Keratinocyte (primary cell): ENCODE results near the gene CAPZB. TPM values are rescaled to one million over a fixed set of nuclear protein-coding genes. Genes with fewer than 3 reads are reported as not detected.

Experiments
- DNase-seq: peaks from one replicate; pipeline ENCODE4 v3.0.0-alpha.2; 2011; ENCODE audit warnings: low read depth, missing footprints, low spot score
- FAIRE-seq: peaks from 2 replicates; lab custom pipeline; 2011; peaks lifted over from hg19 to GRCh38; lab: Jason Lieb, UNC
- H2AFZ ChIP-seq: 2 replicates; pipeline ENCODE4 v1.6.0; 2012; ENCODE audit warnings: low read length, control low read depth, inconsistent platforms; ENCODE audit not compliant: control insufficient read depth
- H3K27ac ChIP-seq: 2 replicates; pipeline ENCODE4 v1.5.1; 2011; ENCODE audit warnings: low read length; ENCODE audit not compliant: control insufficient read depth, insufficient read depth
- H3K27me3 ChIP-seq: 3 replicates; pipeline ENCODE4 v1.6.0; 2011; ENCODE audit warnings: low read length; ENCODE audit not compliant: control insufficient read depth, insufficient read depth; ENCODE audit errors: extremely low read depth
- H3K36me3 ChIP-seq, 2 experiments: 2 replicates in 1 of 2; 3 replicates in 1 of 2; pipeline ENCODE4 v1.5.1; 2011; ENCODE audit warnings: low read length in 2 of 2, mild to moderate bottlenecking in 1 of 2; ENCODE audit not compliant: control insufficient read depth in 2 of 2, insufficient read depth in 2 of 2; ENCODE audit errors: extremely low read depth in 1 of 2
- H3K4me1 ChIP-seq: 3 replicates; pipeline ENCODE4 v1.5.1; 2011; ENCODE audit warnings: low read length; ENCODE audit not compliant: control insufficient read depth, insufficient read depth; ENCODE audit errors: extremely low read depth
- H3K4me2 ChIP-seq: 3 replicates; pipeline ENCODE4 v1.6.0; 2011; ENCODE audit warnings: low read depth, low read length; ENCODE audit not compliant: control insufficient read depth, insufficient read depth; ENCODE audit errors: extremely low read depth
- H3K4me3 ChIP-seq, 3 experiments: fragments of 200-600 bp in 1 of 3; sonication (generic) in 1 of 3; 2 replicates in 2 of 3; 3 replicates in 1 of 3; pipeline ENCODE4 v1.5.1; 2011 to 2016; ENCODE audit warnings: low read length in 3 of 3, mild to moderate bottlenecking in 3 of 3, control low read depth in 2 of 3, inconsistent platforms in 1 of 3, low read depth in 1 of 3, mixed read lengths in 1 of 3, mixed run types in 1 of 3, moderate library complexity in 1 of 3; ENCODE audit not compliant: control insufficient read depth in 2 of 3, insufficient read depth in 2 of 3; ENCODE audit errors: extremely low read depth in 1 of 3
- H3K79me2 ChIP-seq: 2 replicates; pipeline ENCODE4 v1.6.0; 2012; ENCODE audit warnings: low read length; ENCODE audit not compliant: control insufficient read depth, insufficient read depth
- H3K9ac ChIP-seq: 3 replicates; pipeline ENCODE4 v1.6.0; 2011; ENCODE audit warnings: low read length; ENCODE audit not compliant: control insufficient read depth, insufficient read depth; ENCODE audit errors: extremely low read depth
- H3K9me1 ChIP-seq: 3 replicates; pipeline ENCODE4 v1.6.0; 2011; ENCODE audit warnings: low read length; ENCODE audit not compliant: control insufficient read depth, insufficient read depth; ENCODE audit errors: extremely low read depth
- H3K9me3 ChIP-seq: 2 replicates; pipeline ENCODE4 v1.5.1; 2012; ENCODE audit warnings: low read depth, low read length; ENCODE audit not compliant: control insufficient read depth
- H4K20me1 ChIP-seq: 3 replicates; pipeline ENCODE4 v1.6.0; 2011; ENCODE audit warnings: low read length; ENCODE audit not compliant: control insufficient read depth, insufficient read depth; ENCODE audit errors: extremely low read depth
- CTCF ChIP-seq, 3 experiments: IDR thresholded peaks in 1 of 3; conservative IDR thresholded peaks in 1 of 3; optimal IDR thresholded peaks in 1 of 3; 2 replicates in 2 of 3; 3 replicates in 1 of 3; pipeline versions ENCODE3 to v1.5.1; 2011; ENCODE audit warnings: low read length in 3 of 3, mild to moderate bottlenecking in 3 of 3, moderate library complexity in 2 of 3, control low read depth in 1 of 3, inconsistent platforms in 1 of 3; ENCODE audit not compliant: insufficient read depth in 2 of 3; ENCODE audit errors: extremely low read depth in 1 of 3
- EZH2 ChIP-seq: IDR thresholded peaks from one replicate; pipeline ENCODE4 v1.6.1; 2012; ENCODE audit warnings: inconsistent platforms, mild to moderate bottlenecking, low read length, moderate library complexity
- dilution Hi-C: fragments of 300-500 bp; cut with MboI; formaldehyde crosslinking; loops from one replicate; pipeline ENCODE4 v1.7.0; 2020; ENCODE audit warnings: low sequenced_read_pairs; ENCODE audit not compliant: extremely low pct_ligation_motif_present
- polyA minus RNA-seq, 3 experiments: library from RNA; depleted of rRNA, polyadenylated mRNA; stranded (reverse); fragments of >200 nt; gene quantifications; 1 replicate in 1 of 3; 2 replicates in 1 of 3; 3 replicates in 1 of 3; pipeline ENCODE4 v1.2.3, GENCODE V29; 2011
- polyA plus RNA-seq, 5 experiments: library from polyadenylated mRNA; depleted of rRNA in 3 of 5; stranded (reverse) in 3 of 5; stranded (forward) in 1 of 5; unstranded in 1 of 5; fragments of >200 nt; gene quantifications; 1 replicate in 1 of 5; 2 replicates in 3 of 5; 3 replicates in 1 of 5; pipeline versions ENCODE4 v1.2.1 to v1.2.3, GENCODE V29; 2011 to 2012; ENCODE audit warnings: missing spikeins in 2 of 5, low read depth in 1 of 5, low replicate concordance in 1 of 5

CAPZB gene
- polyA plus RNA-seq (143 to 422 TPM (median 193 TPM) in 3 replicates), polyA minus RNA-seq (121 to 170 TPM (median 134 TPM) in 3 replicates)
- 187 TPM for polyA plus RNA-seq (2011; ENCODE audit: low read depth)
- 320 and 360 TPM in 2 replicates for polyA plus RNA-seq (2011; cell fraction: cytosol; rRNA removed)
- polyA plus RNA-seq (2011; cell fraction: nucleus; rRNA removed) = 149 and 152 TPM in 2 replicates
- 200 and 358 TPM in 2 replicates for polyA plus RNA-seq (2012; ENCODE audit: low replicate concordance)
- 138 TPM for polyA minus RNA-seq (2011; cell fraction: cytosol; rRNA and poly(A)+ RNA removed)
- polyA minus RNA-seq (2011; cell fraction: nucleus; rRNA and poly(A)+ RNA removed) = 36.9 and 59.7 TPM in 2 replicates

GRCh38 chr1:19485362-19486187 lies at the start of gene CAPZB:
Gene CAPZB (minus strand): TSS chr1:19485539. CDS start chr1:19485438, 101 bp downstream.
- H3K27ac ChIP-seq = peak within 1 kb of the TSS; percentile 83
- H2AFZ ChIP-seq = peak within 1 kb of the TSS; percentile 74
- H3K9ac ChIP-seq = peak within 1 kb of the TSS; percentile 90
- peaks cover 6% of the 10 kb centered on the region for H3K9me1 ChIP-seq
- peaks cover 36% of the 10 kb centered on the region for H3K4me1 ChIP-seq
- peaks cover 2 to 11% of the 10 kb centered on the region in 2 experiments for H3K36me3 ChIP-seq
- H4K20me1 ChIP-seq = peaks cover 32% of the 10 kb centered on the region
- peak within 1 kb of the TSS; percentile 96 for H3K4me2 ChIP-seq
- no peak for FAIRE-seq
- DNase-seq = no peak
- peaks cover 49% of the 10 kb centered on the region for H3K79me2 ChIP-seq
- H3K9me3 ChIP-seq = no peaks in the 10 kb centered on the region
- peak within 1 kb of the TSS; percentile 88 to 96 (median 95) for H3K4me3 ChIP-seq
- TF ChIP-seq EZH2 (no peak), CTCF (optimal IDR thresholded peaks at IDR 0.05 in 1 of 3, IDR thresholded peaks at IDR 0.05 in 1 of 3, conservative IDR thresholded peaks at IDR 0.05 in 1 of 3; ENCODE audit: extremely low read depth in 1 of 3, insufficient read depth in 2 of 3, low read length in 3 of 3) (no peak)
- dilution Hi-C loops = no loop called here
- H3K27me3 ChIP-seq = no peaks in the 10 kb centered on the region

GRCh38 chr1:19534281-19534680 lies 48.9 kb upstream of the CAPZB start:
- no peaks in the 10 kb centered on the region for H3K27me3 ChIP-seq
- no peak for DNase-seq
- H3K9me1 ChIP-seq = no peaks in the 10 kb centered on the region
- H3K79me2 ChIP-seq = no peaks in the 10 kb centered on the region
- no peak overlapping the region for H3K9ac ChIP-seq
- dilution Hi-C loops = no loop called here
- no peak overlapping the region for H3K4me3 ChIP-seq
- TF ChIP-seq EZH2 = no peak
- no peak for TF ChIP-seq CTCF (optimal IDR thresholded peaks at IDR 0.05 in 1 of 3, IDR thresholded peaks at IDR 0.05 in 1 of 3, conservative IDR thresholded peaks at IDR 0.05 in 1 of 3; ENCODE audit: extremely low read depth in 1 of 3, insufficient read depth in 2 of 3, low read length in 3 of 3)
- no peaks in the 10 kb centered on the region for H3K4me1 ChIP-seq
- no peak overlapping the region for H3K27ac ChIP-seq
- no peak for FAIRE-seq
- H2AFZ ChIP-seq = no peak overlapping the region
- H4K20me1 ChIP-seq = no peaks in the 10 kb centered on the region
- no peak overlapping the region for H3K4me2 ChIP-seq
- H3K36me3 ChIP-seq = no peaks in the 10 kb centered on the region
- H3K9me3 ChIP-seq = peaks cover 3% of the 10 kb centered on the region
